ENCODE results near the gene SPTBN1. TPM values are rescaled to one million over a fixed set of nuclear protein-coding genes. Genes with fewer than 3 reads are reported as not detected.

The SPTBN1 gene
- total and polyA plus RNA-seq, 9 of the 15 experiments (the other 6 are each of a cell fraction or from before 2014, with no cell fraction given): 8.9 to 66.8 (median 31.4) TPM

DNA sequence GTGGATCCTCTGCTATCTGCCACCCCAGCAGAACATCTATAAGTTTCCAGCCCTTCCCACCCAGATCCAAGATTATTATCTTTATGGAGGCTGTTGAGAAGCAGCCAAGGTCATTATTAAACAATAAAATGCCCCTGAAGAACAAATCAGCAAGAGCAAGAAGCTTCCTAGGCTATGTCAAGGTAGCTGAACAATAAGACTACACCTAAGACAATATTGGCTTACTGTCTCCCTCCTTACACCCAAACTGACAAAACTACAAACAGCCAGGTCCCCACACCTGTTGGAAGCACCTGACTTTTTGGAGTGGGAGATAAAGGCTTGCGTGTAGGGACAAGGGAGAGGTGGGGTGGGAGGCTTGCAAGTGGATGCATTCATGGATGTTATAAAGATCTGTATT, 128.5 kb downstream of the SPTBN1 start:
- Histone ChIP-seq H3K27me3 (ENCODE audit: control insufficient read depth in 2 of 2, insufficient read depth in 2 of 2, low read length in 2 of 2) (no peaks in the 10 kb centered on the region), H3K9me3 (replicated peaks; ENCODE audit: control insufficient read depth, insufficient read depth, low read depth, low read length) (no peaks in the 10 kb centered on the region), H3K36me3 (ENCODE audit: control insufficient read depth, insufficient read depth, low read length) (no peaks in the 10 kb centered on the region), H4K20me1 (replicated peaks; ENCODE audit: control insufficient read depth, insufficient read depth, low read length) (peaks cover 4% of the 10 kb centered on the region), H3K79me2 (ENCODE audit: control insufficient read depth, insufficient read depth, low read length) (peaks cover 80% of the 10 kb centered on the region), H3K27ac (ENCODE audit: extremely low read depth, low read depth, low read length) (no peak overlapping the region), H3K4me2 (ENCODE audit: insufficient read depth, low read length) (no peak overlapping the region), H3K9me1 (ENCODE audit: control insufficient read depth, insufficient read depth, low read length) (peaks cover 4% of the 10 kb centered on the region), H3K9ac (ENCODE audit: insufficient read depth in 1 of 2, low read depth in 2 of 2, low read length in 2 of 2) (no peak overlapping the region), H3K4me1 (replicated peaks in 1 of 2; ENCODE audit: control insufficient read depth in 2 of 2, insufficient read depth in 2 of 2, low read length in 2 of 2) (peaks cover 15 to 78% of the 10 kb centered on the region in 2 experiments; a peak in 4 of 5 replicates), H2AFZ (ENCODE audit: low read depth, low read length) (no peak overlapping the region), H3K4me3 (no peak overlapping the region)
- 29% methylated on average over 1 of the region's 1 CpG for WGBS (ENCODE audit: insufficient coverage, low coverage, missing lambda C conversion rate)
- DNase-seq (ENCODE audit: extremely low read depth in 1 of 4, low spot score in 3 of 4) (no peak), FAIRE-seq (no peak), ATAC-seq (no peak)
- no TSS peak for BruUV-seq (replicated peaks)
- in situ Hi-C loops (cut with MboI) (no loop called here), intact Hi-C loops (cut with micrococcal nuclease) (no loop called here)
- POLR2A ChIA-PET: no interaction called here
- CTCF ChIA-PET (ENCODE audit: low intra/inter-chr PET ratio): no interaction called here
- TF ChIP-seq ZNF143 (CRISPR knock-in tag; IDR thresholded peaks at IDR 0.05) (no peak), ZNF282 (CRISPR knock-in tag; IDR thresholded peaks at IDR 0.05) (no peak), EWSR1 (IDR thresholded peaks at IDR 0.05; ENCODE audit: borderline replicate concordance, low read depth, partially characterized antibody) (no peak), MIER1 (IDR thresholded peaks at IDR 0.05; ENCODE audit: low read depth) (no peak), ZNF232 (CRISPR knock-in tag; IDR thresholded peaks at IDR 0.05) (no peak), NCOA6 (IDR thresholded peaks at IDR 0.05) (no peak), KAT8 (IDR thresholded peaks at IDR 0.05; ENCODE audit: low read depth) (no peak), JUN (IDR thresholded peaks at IDR 0.05; ENCODE audit: borderline replicate concordance, low read depth, low read length) (no peak), JUN (CRISPR knock-in tag; IDR thresholded peaks at IDR 0.05; ENCODE audit: borderline replicate concordance) (no peak), ZNF696 (CRISPR knock-in tag; conservative IDR thresholded peaks at IDR 0.05) (no peak)
- TF ChIP-seq, protein P1, sequence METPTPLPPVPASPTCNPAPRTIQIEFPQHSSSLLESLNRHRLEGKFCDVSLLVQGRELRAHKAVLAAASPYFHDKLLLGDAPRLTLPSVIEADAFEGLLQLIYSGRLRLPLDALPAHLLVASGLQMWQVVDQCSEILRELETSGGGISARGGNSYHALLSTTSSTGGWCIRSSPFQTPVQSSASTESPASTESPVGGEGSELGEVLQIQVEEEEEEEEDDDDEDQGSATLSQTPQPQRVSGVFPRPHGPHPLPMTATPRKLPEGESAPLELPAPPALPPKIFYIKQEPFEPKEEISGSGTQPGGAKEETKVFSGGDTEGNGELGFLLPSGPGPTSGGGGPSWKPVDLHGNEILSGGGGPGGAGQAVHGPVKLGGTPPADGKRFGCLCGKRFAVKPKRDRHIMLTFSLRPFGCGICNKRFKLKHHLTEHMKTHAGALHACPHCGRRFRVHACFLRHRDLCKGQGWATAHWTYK (CRISPR knock-in tag; IDR thresholded peaks at IDR 0.05): no peak
- TF ChIP-seq, protein P2, sequence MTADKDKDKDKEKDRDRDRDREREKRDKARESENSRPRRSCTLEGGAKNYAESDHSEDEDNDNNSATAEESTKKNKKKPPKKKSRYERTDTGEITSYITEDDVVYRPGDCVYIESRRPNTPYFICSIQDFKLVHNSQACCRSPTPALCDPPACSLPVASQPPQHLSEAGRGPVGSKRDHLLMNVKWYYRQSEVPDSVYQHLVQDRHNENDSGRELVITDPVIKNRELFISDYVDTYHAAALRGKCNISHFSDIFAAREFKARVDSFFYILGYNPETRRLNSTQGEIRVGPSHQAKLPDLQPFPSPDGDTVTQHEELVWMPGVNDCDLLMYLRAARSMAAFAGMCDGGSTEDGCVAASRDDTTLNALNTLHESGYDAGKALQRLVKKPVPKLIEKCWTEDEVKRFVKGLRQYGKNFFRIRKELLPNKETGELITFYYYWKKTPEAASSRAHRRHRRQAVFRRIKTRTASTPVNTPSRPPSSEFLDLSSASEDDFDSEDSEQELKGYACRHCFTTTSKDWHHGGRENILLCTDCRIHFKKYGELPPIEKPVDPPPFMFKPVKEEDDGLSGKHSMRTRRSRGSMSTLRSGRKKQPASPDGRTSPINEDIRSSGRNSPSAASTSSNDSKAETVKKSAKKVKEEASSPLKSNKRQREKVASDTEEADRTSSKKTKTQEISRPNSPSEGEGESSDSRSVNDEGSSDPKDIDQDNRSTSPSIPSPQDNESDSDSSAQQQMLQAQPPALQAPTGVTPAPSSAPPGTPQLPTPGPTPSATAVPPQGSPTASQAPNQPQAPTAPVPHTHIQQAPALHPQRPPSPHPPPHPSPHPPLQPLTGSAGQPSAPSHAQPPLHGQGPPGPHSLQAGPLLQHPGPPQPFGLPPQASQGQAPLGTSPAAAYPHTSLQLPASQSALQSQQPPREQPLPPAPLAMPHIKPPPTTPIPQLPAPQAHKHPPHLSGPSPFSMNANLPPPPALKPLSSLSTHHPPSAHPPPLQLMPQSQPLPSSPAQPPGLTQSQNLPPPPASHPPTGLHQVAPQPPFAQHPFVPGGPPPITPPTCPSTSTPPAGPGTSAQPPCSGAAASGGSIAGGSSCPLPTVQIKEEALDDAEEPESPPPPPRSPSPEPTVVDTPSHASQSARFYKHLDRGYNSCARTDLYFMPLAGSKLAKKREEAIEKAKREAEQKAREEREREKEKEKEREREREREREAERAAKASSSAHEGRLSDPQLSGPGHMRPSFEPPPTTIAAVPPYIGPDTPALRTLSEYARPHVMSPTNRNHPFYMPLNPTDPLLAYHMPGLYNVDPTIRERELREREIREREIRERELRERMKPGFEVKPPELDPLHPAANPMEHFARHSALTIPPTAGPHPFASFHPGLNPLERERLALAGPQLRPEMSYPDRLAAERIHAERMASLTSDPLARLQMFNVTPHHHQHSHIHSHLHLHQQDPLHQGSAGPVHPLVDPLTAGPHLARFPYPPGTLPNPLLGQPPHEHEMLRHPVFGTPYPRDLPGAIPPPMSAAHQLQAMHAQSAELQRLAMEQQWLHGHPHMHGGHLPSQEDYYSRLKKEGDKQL (CRISPR knock-in tag; IDR thresholded peaks at IDR 0.05; ENCODE audit: borderline replicate concordance): no peak
- TF ChIP-seq, protein P3, sequence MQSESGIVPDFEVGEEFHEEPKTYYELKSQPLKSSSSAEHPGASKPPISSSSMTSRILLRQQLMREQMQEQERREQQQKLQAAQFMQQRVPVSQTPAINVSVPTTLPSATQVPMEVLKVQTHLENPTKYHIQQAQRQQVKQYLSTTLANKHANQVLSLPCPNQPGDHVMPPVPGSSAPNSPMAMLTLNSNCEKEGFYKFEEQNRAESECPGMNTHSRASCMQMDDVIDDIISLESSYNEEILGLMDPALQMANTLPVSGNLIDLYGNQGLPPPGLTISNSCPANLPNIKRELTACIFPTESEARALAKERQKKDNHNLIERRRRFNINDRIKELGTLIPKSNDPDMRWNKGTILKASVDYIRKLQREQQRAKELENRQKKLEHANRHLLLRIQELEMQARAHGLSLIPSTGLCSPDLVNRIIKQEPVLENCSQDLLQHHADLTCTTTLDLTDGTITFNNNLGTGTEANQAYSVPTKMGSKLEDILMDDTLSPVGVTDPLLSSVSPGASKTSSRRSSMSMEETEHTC (IDR thresholded peaks at IDR 0.05): no peak

All from K562 (cell line).